Muscle of arm (tissue), 12 donors: ENCODE data around the gene GART. TPM values are rescaled to one million over a fixed set of nuclear protein-coding genes. Genes with fewer than 3 reads are reported as not detected.

Experiments used
- DNase-seq: peaks from one replicate; pipeline ENCODE4 v3.0.0-alpha.2; 2013
- polyA plus RNA-seq, 12 donors: library from polyadenylated mRNA; unstranded; fragments of 120-200 nt; gene quantifications; one replicate each; pipeline ENCODE4 v1.2.1, GENCODE V29; 2013; ENCODE audit not compliant: insufficient read length in 12 of 12

Gene GART
- polyA plus RNA-seq, 12 donors: 42.7 to 129 (median 57.8) TPM; not detected in 1

- DNase-seq: no peak
Observed at GRCh38 chr21:33557447-33557846, 15.5 kb upstream of the GART start.

- DNase-seq: no peak
Observed at GRCh38 chr21:33554982-33555344, 13.0 kb upstream of the GART start.

- no peak for DNase-seq
Observed at GRCh38 chr21:33554236-33554981, 12.5 kb upstream of the GART start.

- DNase-seq: no peak
Observed at GRCh38 chr21:33552999-33553598, 11.2 kb upstream of the GART start.

- DNase-seq: no peak
Observed at GRCh38 chr21:33552093-33552998, 10.4 kb upstream of the GART start.

GRCh38 chr21:33551664-33552063, 9.7 kb upstream of the GART start:
- DNase-seq: no peak

- no peak for DNase-seq
Observed at GRCh38 chr21:33550772-33551660, 9.1 kb upstream of the GART start.

- no peak for DNase-seq
Observed at GRCh38 chr21:33549848-33550771, 8.2 kb upstream of the GART start.

GRCh38 chr21:33546086-33546485, 4.2 kb upstream of the GART start:
- no peak for DNase-seq

GRCh38 chr21:33544451-33545195, 2.7 kb upstream of the GART start:
- no peak for DNase-seq

- no peak for DNase-seq
Observed at GRCh38 chr21:33543505-33544129, 1.7 kb upstream of the GART start.

- peak; percentile 99 for DNase-seq
Observed at GRCh38 chr21:33542640-33543504, 955 bp upstream of the GART start, which contains the start of gene SON. SON (plus strand) TSS chr21:33543038; CDS start chr21:33543093, 55 bp downstream.

GRCh38 chr21:33541105-33541711, 709 bp downstream of the GART start:
- peak; percentile 15 for DNase-seq

- DNase-seq: no peak
Observed at GRCh38 chr21:33540711-33541104, 1.2 kb downstream of the GART start.

- DNase-seq: no peak
Observed at GRCh38 chr21:33539616-33540015, 2.3 kb downstream of the GART start.

- no peak for DNase-seq
Observed at GRCh38 chr21:33537212-33537611, 4.7 kb downstream of the GART start.

GRCh38 chr21:33531007-33531406, 10.9 kb downstream of the GART start:
- no peak for DNase-seq

GRCh38 chr21:33522953-33523349, 19.0 kb downstream of the GART start:
- no peak for DNase-seq
